ENCODE measurements around the gene APCDD1L. TPM values are rescaled to one million over a fixed set of nuclear protein-coding genes. Genes with fewer than 3 reads are reported as not detected.

The APCDD1L gene
- total RNA-seq, 1 experiment from 2014 or later: 2.4 TPM

DNA sequence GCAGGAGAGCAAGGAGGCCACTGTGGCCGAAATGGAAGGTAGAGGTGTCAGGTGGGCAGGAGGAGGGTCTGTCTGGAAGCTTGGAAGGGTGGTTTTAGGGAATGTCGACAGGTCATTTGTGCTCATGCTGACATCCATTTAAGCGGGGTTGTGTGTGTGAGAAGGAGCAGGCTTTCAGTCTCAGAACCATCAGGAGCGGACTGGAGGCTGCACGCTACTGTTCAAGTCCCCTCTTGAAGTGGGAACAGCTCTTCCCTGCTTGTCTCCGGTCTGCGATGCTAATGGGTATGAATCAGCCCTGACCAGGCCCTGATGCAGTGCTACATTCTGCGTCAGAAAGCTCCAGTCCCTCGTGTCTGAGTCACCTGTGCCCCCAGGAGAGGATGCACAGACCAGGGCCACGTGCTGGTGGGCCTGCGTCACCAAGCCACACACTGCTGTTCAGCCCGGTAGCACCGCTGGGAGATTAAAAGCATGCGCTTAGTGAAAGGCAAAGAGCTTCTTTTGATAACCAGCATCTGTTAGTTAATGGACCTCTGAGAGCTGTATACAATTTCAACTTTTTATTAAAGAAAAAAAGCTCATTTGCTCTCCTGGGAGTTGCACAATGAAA lies 58.0 kb downstream of the APCDD1L start (continued):
- no peak for TF ChIP-seq ZNF416 (CRISPR knock-in tag; IDR thresholded peaks at IDR 0.05)

DNA sequence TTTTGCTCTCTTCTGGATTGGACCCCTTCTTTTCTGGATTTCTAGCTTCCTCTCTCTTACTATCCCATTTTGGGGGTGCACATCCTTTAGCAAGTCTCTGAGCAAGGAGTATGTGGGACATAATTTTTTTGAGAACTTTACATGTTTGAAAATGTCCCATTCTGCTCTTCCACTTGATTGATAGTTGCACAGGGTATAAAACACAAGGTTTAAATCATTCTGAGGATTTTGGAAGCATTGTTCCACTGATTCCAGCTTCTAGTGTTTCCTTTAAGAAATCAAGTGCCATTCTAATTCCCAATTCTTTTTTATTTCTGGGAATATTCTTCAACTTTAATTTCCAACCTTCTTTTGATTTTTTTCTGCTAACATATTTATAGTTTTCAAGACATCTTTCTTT lies 60.7 kb downstream of the APCDD1L start:
- ChIA-PET POLR2A (no interaction called here), CTCF (interaction anchor here (1.7 to 2.1 kb wide), 2 partner anchors 27 to 219 kb away, joined by 3 to 6 read pairs; no protein-coding TSS in a partner anchor)
- TF ChIP-seq, protein P1, sequence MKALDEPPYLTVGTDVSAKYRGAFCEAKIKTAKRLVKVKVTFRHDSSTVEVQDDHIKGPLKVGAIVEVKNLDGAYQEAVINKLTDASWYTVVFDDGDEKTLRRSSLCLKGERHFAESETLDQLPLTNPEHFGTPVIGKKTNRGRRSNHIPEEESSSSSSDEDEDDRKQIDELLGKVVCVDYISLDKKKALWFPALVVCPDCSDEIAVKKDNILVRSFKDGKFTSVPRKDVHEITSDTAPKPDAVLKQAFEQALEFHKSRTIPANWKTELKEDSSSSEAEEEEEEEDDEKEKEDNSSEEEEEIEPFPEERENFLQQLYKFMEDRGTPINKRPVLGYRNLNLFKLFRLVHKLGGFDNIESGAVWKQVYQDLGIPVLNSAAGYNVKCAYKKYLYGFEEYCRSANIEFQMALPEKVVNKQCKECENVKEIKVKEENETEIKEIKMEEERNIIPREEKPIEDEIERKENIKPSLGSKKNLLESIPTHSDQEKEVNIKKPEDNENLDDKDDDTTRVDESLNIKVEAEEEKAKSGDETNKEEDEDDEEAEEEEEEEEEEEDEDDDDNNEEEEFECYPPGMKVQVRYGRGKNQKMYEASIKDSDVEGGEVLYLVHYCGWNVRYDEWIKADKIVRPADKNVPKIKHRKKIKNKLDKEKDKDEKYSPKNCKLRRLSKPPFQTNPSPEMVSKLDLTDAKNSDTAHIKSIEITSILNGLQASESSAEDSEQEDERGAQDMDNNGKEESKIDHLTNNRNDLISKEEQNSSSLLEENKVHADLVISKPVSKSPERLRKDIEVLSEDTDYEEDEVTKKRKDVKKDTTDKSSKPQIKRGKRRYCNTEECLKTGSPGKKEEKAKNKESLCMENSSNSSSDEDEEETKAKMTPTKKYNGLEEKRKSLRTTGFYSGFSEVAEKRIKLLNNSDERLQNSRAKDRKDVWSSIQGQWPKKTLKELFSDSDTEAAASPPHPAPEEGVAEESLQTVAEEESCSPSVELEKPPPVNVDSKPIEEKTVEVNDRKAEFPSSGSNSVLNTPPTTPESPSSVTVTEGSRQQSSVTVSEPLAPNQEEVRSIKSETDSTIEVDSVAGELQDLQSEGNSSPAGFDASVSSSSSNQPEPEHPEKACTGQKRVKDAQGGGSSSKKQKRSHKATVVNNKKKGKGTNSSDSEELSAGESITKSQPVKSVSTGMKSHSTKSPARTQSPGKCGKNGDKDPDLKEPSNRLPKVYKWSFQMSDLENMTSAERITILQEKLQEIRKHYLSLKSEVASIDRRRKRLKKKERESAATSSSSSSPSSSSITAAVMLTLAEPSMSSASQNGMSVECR (CRISPR knock-in tag; IDR thresholded peaks at IDR 0.05; ENCODE audit: borderline replicate concordance): no peak
- TF ChIP-seq TP53 (CRISPR knock-in tag; IDR thresholded peaks at IDR 0.05) (no peak), ZNF219 (CRISPR knock-in tag; IDR thresholded peaks at IDR 0.05; ENCODE audit: borderline replicate concordance) (no peak), ZNF121 (CRISPR knock-in tag; IDR thresholded peaks at IDR 0.05) (no peak), ZNF423 (CRISPR knock-in tag; IDR thresholded peaks at IDR 0.05) (no peak), ZNF317 (CRISPR knock-in tag; IDR thresholded peaks at IDR 0.05; ENCODE audit: borderline replicate concordance, low read depth) (0 out of 2 replicates have a peak, but pooled peaks have one; percentile 13), SMAD3 (CRISPR knock-in tag; IDR thresholded peaks at IDR 0.05; ENCODE audit: borderline replicate concordance) (no peak)
- TF ChIP-seq, protein P2, sequence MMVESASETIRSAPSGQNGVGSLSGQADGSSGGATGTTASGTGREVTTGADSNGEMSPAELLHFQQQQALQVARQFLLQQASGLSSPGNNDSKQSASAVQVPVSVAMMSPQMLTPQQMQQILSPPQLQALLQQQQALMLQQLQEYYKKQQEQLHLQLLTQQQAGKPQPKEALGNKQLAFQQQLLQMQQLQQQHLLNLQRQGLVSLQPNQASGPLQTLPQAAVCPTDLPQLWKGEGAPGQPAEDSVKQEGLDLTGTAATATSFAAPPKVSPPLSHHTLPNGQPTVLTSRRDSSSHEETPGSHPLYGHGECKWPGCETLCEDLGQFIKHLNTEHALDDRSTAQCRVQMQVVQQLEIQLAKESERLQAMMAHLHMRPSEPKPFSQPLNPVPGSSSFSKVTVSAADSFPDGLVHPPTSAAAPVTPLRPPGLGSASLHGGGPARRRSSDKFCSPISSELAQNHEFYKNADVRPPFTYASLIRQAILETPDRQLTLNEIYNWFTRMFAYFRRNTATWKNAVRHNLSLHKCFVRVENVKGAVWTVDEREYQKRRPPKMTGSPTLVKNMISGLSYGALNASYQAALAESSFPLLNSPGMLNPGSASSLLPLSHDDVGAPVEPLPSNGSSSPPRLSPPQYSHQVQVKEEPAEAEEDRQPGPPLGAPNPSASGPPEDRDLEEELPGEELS (CRISPR knock-in tag; IDR thresholded peaks at IDR 0.05): no peak
- TF ChIP-seq, protein P3, sequence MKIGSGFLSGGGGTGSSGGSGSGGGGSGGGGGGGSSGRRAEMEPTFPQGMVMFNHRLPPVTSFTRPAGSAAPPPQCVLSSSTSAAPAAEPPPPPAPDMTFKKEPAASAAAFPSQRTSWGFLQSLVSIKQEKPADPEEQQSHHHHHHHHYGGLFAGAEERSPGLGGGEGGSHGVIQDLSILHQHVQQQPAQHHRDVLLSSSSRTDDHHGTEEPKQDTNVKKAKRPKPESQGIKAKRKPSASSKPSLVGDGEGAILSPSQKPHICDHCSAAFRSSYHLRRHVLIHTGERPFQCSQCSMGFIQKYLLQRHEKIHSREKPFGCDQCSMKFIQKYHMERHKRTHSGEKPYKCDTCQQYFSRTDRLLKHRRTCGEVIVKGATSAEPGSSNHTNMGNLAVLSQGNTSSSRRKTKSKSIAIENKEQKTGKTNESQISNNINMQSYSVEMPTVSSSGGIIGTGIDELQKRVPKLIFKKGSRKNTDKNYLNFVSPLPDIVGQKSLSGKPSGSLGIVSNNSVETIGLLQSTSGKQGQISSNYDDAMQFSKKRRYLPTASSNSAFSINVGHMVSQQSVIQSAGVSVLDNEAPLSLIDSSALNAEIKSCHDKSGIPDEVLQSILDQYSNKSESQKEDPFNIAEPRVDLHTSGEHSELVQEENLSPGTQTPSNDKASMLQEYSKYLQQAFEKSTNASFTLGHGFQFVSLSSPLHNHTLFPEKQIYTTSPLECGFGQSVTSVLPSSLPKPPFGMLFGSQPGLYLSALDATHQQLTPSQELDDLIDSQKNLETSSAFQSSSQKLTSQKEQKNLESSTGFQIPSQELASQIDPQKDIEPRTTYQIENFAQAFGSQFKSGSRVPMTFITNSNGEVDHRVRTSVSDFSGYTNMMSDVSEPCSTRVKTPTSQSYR (CRISPR knock-in tag; IDR thresholded peaks at IDR 0.05): no peak
- ATAC-seq (no peak), DNase-seq (ENCODE audit: low spot score) (no peak)
- H3K27me3 Mint-ChIP-seq (ENCODE audit: low read depth): no peaks in the 10 kb centered on the region
- H3K4me1 Mint-ChIP-seq: peaks cover 31% of the 10 kb centered on the region
- H3K4me3 Mint-ChIP-seq: no peak overlapping the region
- H3K9me3 Mint-ChIP-seq: peaks cover 8% of the 10 kb centered on the region
- peaks cover 7% of the 10 kb centered on the region for H3K36me3 Mint-ChIP-seq
- H3K27ac Mint-ChIP-seq: peak overlapping the region; percentile 0; the same call in 1 of the 2 replicates

DNA sequence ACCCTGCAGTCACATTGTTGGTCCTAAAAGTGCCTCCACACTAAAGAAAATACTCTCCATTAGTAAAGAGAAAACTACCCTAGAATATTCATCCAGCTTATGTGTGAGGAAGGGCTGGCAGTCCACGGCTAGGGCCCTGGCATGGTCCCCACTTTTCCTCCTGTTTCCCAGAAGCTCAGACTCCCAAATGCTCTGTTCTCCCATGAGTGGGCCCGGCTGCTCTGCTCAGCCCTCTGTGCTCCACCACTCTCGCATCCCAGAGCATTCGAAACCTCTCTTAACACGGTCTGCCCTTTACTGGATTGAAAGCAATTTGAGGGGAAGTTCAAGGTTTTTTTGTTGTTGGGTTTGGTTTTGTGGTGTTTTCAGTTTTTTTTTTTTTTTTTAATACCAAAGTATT lies 61.8 kb downstream of the APCDD1L start:
- TF ChIP-seq ETV6 (CRISPR knock-in tag; IDR thresholded peaks at IDR 0.05) (no peak), FOXK1 (CRISPR knock-in tag; IDR thresholded peaks at IDR 0.05) (no peak), NR1H2 (CRISPR knock-in tag; IDR thresholded peaks at IDR 0.05) (no peak), SMAD4 (CRISPR knock-in tag; IDR thresholded peaks at IDR 0.05) (no peak)
- TF ChIP-seq, protein P4, sequence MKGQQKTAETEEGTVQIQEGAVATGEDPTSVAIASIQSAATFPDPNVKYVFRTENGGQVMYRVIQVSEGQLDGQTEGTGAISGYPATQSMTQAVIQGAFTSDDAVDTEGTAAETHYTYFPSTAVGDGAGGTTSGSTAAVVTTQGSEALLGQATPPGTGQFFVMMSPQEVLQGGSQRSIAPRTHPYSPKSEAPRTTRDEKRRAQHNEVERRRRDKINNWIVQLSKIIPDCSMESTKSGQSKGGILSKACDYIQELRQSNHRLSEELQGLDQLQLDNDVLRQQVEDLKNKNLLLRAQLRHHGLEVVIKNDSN (CRISPR knock-in tag; IDR thresholded peaks at IDR 0.05): no peak
- TF ChIP-seq, protein P5, sequence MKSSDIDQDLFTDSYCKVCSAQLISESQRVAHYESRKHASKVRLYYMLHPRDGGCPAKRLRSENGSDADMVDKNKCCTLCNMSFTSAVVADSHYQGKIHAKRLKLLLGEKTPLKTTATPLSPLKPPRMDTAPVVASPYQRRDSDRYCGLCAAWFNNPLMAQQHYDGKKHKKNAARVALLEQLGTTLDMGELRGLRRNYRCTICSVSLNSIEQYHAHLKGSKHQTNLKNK (CRISPR knock-in tag; IDR thresholded peaks at IDR 0.05): no peak
- TF ChIP-seq, protein P6, sequence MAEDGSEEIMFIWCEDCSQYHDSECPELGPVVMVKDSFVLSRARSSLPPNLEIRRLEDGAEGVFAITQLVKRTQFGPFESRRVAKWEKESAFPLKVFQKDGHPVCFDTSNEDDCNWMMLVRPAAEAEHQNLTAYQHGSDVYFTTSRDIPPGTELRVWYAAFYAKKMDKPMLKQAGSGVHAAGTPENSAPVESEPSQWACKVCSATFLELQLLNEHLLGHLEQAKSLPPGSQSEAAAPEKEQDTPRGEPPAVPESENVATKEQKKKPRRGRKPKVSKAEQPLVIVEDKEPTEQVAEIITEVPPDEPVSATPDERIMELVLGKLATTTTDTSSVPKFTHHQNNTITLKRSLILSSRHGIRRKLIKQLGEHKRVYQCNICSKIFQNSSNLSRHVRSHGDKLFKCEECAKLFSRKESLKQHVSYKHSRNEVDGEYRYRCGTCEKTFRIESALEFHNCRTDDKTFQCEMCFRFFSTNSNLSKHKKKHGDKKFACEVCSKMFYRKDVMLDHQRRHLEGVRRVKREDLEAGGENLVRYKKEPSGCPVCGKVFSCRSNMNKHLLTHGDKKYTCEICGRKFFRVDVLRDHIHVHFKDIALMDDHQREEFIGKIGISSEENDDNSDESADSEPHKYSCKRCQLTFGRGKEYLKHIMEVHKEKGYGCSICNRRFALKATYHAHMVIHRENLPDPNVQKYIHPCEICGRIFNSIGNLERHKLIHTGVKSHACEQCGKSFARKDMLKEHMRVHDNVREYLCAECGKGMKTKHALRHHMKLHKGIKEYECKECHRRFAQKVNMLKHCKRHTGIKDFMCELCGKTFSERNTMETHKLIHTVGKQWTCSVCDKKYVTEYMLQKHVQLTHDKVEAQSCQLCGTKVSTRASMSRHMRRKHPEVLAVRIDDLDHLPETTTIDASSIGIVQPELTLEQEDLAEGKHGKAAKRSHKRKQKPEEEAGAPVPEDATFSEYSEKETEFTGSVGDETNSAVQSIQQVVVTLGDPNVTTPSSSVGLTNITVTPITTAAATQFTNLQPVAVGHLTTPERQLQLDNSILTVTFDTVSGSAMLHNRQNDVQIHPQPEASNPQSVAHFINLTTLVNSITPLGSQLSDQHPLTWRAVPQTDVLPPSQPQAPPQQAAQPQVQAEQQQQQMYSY (CRISPR knock-in tag; IDR thresholded peaks at IDR 0.05): no peak
- ChIA-PET CTCF (interaction anchor here (0.7 to 2.1 kb wide), 6 partner anchors 28 to 219 kb away, joined by 3 to 7 read pairs (median 4); partner anchors contain the start of genes APCDD1L and VAPB), POLR2A (interaction anchor here (0.8 kb wide), 1 partner anchor 64 kb away, joined by 3 read pairs; the partner anchor contains the start of gene VAPB)
- DNase-seq (ENCODE audit: low spot score): no peak
- H3K9me3 Mint-ChIP-seq: peaks cover 8% of the 10 kb centered on the region
- peaks cover 7% of the 10 kb centered on the region for H3K36me3 Mint-ChIP-seq
- no peak overlapping the region for H3K27ac Mint-ChIP-seq
- H3K27me3 Mint-ChIP-seq (ENCODE audit: low read depth): no peaks in the 10 kb centered on the region
- peaks cover 39% of the 10 kb centered on the region for H3K4me1 Mint-ChIP-seq
- no peak for ATAC-seq
- H3K4me3 Mint-ChIP-seq: no peak overlapping the region
